Astrocyte of the hippocampus (primary cell): Measurements from ENCODE around the gene NFATC2IP.
A peak's percentile ranks its signal among the peaks of the same experiment; 100 is the strongest.

Experiments
- DNase-seq: peaks from one replicate; pipeline ENCODE4 v3.0.0; 2011; ENCODE audit warnings: low read depth, low spot score

The NFATC2IP gene

DNA sequence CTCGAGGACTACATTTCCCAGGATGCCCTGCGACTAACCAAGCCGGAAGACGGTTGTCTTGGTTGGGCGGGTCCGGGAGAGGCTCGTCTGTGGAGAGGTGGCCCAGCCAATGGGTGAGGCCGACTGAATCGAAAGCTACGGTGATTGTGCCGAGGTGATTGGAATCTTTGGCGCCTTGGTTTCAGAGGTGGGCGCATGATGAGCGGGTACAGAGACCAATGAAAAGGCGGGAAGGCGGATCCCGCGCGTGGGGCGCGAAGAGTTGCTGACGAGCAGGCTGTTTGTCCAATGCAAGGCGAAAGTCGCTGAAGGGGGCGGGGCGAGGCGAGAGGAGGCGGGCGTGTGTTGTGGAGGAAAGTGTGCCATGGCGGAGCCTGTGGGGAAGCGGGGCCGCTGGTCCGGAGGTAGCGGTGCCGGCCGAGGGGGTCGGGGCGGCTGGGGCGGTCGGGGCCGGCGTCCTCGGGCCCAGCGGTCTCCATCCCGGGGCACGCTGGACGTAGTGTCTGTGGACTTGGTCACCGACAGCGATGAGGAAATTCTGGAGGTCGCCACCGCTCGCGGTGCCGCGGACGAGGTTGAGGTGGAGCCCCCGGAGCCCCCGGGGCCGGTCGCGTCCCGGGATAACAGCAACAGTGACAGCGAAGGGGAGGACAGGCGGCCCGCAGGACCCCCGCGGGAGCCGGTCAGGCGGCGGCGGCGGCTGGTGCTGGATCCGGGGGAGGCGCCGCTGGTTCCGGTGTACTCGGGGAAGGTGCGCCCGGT, at the start of gene NFATC2IP:
TSS of gene NFATC2IP (plus strand) at position 290 of the 762 bp plus-strand sequence. CDS start at position 365, 75 bp downstream.
- DNase-seq, result peak; percentile 100

DNA sequence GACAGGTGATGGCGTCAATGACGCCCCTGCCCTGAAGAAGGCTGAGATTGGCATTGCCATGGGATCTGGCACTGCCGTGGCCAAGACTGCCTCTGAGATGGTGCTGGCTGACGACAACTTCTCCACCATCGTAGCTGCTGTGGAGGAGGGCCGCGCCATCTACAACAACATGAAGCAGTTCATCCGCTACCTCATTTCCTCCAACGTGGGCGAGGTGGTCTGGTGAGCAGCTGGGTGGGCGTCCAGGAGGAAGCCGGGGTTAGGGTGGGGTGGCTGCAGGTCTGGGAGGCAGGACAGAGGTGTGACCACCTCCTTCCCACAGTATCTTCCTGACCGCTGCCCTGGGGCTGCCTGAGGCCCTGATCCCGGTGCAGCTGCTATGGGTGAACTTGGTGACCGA, 48.9 kb upstream of the NFATC2IP start:
- DNase-seq, result no peak

GRCh38 chr16:28902909-28903308, 47.8 kb upstream of the NFATC2IP start:
- no peak for DNase-seq

- DNase-seq, result no peak
These were observed 47.2 kb upstream of the NFATC2IP start for GRCh38 chr16:28903344-28904042.

- DNase-seq, result no peak
These were observed 46.4 kb upstream of the NFATC2IP start for GRCh38 chr16:28904363-28904762.

GRCh38 chr16:28904828-28905227, 45.9 kb upstream of the NFATC2IP start:
- DNase-seq, result no peak

DNA sequence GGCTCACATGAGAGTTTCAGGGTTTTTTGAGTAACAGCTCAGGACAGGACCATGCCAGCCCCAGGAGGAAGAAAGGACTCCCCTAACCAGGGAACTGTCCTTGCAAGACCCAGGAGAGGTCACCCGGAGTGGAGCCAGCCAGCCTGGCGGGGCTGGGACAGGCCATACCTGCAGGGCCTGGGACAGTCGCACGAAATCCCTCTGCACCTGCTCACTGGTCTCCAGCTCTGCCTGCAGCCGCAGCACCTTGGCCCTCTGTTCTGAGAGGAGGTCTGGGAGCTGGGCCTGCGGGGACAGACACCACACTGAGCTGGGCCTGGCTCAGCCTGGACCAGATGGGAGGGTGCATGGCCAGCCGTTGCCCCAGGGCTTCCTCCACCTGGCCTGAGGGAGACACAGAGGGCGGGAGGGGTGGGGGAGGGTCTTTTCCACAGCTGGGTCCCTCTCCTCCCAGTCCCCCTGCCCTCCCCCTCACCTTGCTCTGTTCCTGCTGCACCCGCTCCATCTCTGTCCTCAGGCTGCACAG, 45.4 kb upstream of the NFATC2IP start:
- no peak for DNase-seq

DNA sequence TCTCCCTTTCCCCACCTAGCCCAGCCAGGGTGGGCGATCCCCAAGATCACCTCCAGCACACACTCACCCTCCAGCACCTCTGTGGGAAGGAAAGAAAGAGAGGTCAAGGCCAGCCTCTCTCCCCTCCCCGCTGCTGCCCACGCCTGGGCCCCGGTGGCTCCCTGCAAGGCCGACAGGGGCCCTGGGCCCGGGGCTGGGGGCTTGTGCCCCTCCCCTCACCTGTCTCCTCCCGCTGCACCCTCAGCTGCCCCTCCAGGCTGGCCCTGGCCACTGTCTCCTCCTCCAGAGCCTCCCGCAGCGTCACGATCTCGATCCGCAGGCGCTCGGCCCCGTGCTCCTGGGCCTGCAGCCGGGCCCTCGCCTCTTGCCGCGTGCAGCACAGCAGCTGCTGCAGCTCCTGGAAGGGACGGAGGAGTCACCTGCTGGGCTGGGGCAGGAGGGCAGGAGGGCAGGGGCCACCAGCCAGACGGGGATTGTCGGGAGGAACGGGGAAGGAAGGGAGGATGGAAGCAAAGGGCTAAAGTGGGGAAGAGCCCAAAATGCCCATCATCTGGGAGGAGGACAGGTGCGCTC, 44.9 kb upstream of the NFATC2IP start:
- DNase-seq, result no peak

DNA sequence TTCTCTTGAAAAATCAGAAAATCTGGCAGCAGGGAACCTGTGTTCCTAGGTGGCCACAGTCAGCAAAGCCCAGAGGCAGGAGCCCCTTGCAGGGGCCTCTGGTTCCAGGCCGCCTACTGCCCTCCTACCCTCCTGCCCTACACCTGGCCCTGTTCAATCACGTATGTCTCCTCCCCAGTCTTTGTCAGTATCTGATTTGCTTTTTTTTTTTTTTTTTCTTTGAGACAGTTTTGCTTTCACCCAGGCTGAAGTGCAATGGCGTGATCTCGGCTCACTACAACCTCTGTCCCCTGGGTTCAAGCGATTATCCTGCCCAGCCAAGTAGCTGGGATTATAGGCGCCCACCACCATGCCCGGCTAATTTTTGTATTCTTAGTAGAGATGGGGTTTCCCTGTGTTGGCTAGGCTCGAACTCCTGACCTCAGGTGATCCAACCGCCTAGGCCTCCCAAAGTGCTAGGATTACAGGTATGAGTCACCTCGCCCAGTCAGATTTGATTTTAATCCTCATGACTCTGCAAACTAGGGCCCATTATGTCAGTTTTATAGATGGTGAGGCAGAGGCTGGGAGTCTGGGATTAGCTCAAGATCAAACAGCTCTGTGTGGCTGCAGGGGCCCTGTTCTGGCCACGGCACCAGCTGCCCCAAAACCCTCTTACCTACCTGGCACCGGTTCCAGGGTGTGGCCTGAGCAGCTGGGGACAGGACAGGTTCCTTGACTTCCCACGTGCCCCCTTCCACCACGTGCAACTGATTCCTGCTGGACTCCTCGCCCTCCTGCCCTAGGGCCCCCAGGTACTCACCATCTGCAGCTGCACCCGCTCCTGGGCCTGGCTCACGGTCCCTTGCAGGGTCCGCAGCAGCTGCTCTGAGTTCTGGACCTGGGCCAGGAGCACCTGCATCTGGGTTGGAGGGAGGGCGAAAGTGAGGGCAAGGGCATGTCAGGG, 40.4 kb upstream of the NFATC2IP start:
- no peak for DNase-seq

DNA sequence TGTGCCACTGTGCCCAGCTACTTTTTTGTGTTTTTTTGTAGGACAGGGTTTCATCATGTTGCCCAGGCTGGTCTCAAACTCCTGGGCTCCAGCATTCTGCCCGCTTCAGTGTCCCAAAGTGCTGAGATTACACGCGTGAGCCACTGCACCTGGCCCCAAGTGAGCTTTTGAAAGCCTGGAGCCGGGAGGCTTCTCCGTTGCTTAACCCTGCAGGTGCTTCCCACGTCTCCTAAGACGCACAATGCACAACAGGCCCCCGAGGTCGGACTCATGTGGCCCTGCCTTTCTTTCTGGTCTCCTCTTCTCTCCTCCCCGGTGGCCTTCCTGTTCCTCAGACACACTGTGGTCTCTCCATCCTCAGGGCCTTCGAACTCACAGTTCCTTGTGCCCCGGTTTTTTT, 38.2 kb upstream of the NFATC2IP start:
- DNase-seq, result no peak

GRCh38 chr16:28913946-28914724, 36.6 kb upstream of the NFATC2IP start:
- no peak for DNase-seq

DNA sequence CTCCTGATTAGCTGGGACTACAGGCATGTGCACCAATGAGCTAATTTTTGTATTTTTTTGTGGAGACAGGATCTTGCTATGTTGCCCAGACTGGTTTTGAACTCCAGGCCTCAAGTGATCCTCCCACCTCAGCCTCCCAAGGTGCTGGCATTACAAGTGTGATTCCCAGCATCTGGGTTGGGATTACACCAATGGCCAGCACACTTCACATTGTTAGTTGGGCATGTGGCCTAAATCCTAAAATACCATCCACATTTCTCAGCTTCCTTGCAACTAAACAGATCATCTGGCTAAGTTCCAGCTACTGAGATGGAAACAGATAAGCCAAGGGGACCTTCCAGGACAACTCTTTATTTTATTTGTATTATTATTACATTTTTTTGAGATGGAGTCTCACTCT, 35.6 kb upstream of the NFATC2IP start:
- DNase-seq, result peak; percentile 29

GRCh38 chr16:28917095-28917494, 33.6 kb upstream of the NFATC2IP start:
- DNase-seq, result no peak

GRCh38 chr16:28918698-28919097, 32.0 kb upstream of the NFATC2IP start:
- DNase-seq, result no peak

- no peak for DNase-seq
These were observed 27.5 kb upstream of the NFATC2IP start for GRCh38 chr16:28923231-28923587.

DNA sequence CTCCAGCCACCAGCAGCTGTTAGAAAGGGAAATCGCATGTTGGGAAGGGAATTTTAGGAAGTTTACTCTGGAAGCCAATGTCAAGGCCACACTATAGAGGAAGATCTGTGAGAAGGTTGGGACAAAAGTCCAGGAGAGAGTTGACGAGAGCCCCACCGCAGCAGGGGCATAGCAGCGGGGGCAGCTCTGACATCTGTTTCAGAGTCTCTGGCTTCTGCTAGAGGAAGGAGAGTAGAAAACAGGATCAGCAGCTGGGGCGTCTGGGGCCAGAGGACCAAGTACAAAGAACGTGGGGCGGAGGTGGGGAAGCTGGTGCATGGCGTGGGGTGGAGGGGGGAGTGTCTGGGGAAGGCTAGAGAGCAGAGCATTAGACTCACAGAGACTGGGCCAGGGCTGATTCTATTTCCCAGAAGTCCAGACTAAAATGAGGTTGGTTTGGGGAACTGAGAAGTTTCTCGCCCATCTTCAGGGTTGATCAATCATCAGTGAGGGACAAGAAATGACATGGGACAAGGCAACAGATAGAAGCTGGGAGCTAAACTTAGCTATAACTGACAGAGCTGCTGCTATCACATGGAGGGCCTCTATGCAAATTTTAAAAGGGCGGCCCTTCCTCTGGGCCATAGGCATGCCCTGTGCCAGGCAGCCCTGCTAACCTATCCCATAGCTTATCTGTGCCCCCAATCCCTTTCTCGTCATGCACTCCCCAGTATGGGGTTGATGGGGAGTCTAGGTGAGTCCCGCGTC, 26.9 kb upstream of the NFATC2IP start:
- no peak for DNase-seq

DNA sequence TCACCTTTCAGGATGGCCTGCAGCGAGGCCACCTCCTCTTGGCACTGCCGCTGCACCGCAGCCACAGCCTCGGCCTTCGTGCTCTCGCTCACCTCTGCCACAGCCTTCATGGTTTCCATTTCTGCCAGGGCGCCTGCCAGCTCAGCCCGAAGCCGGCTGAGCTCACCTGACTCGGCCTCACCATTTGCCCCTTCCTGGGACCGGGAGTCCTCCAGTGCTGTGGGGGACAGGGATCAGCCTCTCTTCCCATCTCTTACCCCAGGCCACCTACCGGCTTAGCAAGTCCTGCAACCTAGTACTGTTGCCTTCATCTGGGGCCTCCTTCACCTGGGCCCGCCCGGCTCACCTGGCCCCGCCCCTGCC, 26.4 kb upstream of the NFATC2IP start:
- no peak for DNase-seq

DNA sequence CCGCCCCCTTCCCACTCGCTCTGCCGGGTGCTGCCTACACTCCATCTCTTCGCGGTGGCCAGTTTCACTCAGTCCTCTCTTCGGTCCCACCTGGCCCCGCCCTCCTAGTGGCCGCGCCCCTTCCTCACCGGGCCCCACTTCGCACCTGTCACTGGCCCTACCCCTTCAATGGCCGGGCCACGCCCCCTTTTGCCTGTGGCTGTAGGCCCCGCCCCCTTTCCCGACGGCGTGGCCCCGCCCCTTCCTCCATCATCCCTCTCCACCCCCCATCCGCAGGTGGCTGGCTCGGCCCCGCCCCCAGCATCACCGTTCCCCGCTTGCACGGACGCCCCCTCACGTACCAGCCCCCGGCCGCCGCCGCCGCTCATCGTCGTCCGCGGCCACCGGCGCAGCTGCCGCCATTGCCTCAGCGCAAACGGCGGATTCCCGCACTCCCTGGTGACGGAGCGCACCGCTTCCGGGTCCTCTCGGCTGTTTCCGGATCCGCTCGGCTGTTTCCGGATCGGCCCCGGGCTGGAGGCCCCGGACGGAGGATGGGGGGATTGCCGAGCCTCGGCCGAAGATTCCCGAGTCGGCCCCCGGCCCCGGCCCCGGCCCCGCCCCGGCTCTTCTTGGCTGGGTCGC, 25.9 kb upstream of the NFATC2IP start, which contains the start of gene RABEP2:
TSS of gene RABEP2 (minus strand) at position 477 of the 624 bp plus-strand sequence. CDS start at position 402, 75 bp downstream.
- peak; percentile 96 for DNase-seq
